ENCODE measurements around the gene DCUN1D2.
"Not testable (repeated sequence)": the region's sequence is repeated elsewhere in the genome, so short reads cannot be mapped to it uniquely, and the experiment has no call there.

Gene DCUN1D2

DNA sequence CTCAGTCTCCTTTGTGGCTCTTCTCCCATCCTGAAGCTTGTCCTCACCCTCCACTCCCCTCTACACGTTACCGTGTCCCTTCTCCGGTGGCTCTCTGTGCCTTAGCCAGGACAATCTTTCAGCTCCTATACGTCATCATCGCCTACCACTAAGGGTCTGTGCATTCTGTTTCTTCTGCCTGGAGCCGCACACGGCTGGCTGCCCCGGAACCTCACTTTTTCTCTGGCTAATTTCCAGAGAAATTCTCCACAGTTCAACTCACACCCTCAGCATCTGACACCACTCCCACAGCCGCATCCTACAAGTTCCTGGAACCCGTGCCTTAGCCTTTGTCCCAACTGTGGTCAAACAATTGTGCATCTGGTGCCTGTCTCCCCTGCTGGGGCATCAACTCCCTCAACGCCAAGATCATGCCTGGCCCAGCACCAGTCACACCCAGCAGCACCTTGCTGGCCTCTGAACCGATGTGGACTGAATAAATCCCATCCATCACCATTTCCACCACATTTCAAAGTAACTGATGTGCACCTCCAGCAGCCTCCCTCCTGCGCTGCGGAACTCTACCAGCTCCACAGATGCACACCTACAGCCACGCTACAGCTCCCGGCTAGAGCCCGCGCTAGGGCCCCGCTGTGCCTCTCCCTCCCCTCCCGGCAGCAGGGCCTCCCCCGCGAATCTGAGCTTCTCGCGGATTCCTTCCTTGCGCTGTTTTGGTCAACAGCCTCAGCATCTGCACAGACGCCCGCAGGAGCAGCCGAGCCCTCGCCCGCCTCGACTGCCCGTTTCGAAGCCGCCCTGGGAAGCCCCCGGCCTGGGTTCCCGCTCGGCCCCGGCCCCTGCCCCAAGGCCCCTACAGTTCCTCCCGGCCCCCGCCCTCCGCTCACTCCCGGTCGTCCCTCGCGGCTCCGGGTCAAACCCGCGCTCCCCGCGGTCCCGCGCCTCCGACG lies 689 bp downstream of the DCUN1D2 start:
- DNase-seq (ENCODE audit: low spot score): no peak

DNA sequence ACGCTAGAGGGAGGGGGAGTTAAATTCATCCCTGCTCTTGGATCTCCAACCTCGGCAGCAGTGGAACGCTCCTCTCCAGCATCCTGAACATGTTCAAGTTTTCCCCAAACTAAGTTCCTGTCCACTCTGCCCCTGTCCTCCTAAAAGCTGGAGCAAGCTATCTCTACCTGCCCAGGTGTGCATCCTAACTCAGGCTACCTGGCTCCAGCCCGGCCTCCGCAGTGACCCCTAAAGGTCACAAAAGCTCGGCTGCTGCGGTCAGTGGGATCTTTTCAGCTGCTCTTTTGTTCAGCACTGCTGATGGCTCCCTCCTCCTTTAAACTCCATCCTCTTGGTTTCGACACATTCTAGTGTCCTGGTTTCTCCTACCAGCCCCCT lies 1.4 kb downstream of the DCUN1D2 start:
- DNase-seq (ENCODE audit: low spot score): no peak

DNA sequence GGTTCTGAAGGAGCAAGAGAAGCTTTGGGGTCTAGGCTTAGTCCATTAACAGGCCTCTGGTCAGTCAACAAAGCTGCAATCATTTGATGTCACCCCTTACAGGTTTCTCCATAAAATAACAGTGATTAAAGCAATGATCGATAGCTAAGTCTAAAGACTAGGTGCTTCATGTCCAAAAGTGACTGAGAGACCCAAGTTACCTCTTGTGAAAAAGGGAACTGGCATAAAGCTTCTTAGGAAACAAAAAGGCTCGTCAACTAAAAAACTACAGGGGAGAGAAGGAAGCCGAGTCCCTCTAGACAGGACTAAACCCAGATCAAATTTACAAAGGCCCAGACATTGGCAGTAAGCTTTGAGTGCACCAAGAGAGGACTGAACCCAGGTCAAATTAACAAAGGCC lies 2.2 kb downstream of the DCUN1D2 start:
- DNase-seq (ENCODE audit: low spot score): no peak

DNA sequence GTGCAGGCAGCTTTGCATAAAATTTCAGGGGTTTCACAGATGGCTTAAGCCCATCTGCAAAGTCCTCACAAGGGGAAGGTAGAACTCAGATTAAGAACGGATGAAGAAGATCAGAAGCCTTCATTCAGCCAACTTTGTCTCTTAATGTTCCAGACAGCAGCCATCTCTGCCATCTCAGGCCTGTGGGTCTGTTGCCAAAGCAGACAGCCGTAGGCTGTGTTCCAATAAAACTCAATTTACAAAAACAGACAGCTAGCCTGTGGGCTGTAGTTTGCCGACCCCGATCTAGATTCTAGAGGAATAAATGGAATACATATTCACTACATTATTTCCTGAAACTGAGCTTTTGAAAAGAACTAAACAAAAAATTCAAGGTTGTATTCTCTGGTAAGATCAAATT lies 3.8 kb downstream of the DCUN1D2 start:
- DNase-seq (ENCODE audit: low spot score): no peak

DNA sequence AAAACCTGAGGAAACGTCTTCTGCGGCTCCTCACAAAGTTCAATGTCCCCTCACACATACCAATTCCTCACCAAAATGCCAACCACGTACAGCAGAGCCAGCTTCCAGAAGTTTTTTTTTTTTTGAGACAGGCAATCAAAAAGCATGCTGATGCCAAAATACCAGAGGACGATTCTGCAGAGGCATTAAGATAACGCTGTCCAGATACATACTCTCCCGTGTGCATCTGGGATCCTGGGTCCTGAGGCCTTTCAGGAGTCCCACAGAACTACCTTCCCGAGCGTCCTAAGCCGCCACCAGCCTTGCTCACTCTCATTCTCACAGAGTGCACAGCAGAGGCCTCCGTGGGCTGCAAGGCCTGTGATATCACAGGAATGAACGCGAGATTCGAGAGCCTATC lies 5.0 kb downstream of the DCUN1D2 start:
- DNase-seq (ENCODE audit: low spot score): no peak

DNA sequence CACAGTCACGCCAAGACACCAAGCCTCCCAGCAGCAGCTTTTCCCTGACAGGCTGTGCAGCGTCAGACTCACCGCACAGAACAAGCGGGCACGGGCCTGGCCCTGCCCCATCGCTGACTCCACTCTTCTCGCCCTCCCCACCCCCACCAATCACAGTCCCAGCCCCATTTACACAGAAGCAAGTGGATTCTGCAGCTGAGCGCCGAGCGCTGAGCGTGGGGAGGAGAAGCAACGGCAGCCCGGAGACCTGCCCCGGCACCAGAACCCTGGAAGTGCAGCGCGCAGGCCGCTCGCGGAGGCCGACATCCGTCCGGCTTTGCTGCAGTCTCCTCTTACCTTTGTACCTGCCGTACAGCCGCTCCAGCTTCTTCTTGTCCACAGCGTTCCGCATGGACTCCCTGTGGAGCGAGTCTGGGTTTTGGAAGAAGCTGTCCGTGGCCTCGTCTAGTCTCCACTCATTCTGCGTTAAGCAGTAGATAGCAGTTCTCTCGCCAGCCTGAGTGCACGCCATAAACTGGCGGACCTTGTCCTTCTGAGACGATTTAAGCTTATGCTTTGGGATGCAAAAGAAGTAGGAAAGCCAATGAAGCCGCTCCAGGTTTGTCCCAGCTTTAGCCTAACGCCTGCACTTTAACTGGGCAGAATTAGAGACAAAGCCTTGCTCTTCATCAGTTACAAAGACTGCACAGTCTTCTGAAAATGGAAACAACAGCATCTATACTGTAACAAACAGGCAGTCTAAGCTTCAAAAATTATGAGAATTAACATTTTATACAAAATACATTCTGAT lies 6.8 kb downstream of the DCUN1D2 start:
- DNase-seq (ENCODE audit: low spot score): no peak

DNA sequence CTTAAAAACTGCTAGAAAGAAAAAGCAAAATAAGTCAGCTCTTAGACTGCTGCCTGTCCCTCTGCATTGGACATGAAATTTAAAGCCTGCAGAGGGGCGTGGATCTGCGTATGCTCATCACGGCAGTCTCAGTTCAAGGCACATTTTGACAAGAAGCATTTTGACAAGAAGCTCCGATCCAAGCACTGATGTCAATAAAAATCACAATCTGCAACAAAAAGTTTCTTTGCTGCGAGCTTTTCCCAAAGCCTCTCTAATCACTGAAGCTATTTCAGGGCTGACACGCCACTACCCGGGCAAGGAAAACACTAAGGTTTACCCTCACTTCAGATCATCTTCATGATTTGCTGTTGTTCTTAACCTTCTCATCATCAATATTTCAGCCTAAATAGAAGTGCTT lies 7.4 kb downstream of the DCUN1D2 start:
- DNase-seq (ENCODE audit: low spot score): no peak

DNA sequence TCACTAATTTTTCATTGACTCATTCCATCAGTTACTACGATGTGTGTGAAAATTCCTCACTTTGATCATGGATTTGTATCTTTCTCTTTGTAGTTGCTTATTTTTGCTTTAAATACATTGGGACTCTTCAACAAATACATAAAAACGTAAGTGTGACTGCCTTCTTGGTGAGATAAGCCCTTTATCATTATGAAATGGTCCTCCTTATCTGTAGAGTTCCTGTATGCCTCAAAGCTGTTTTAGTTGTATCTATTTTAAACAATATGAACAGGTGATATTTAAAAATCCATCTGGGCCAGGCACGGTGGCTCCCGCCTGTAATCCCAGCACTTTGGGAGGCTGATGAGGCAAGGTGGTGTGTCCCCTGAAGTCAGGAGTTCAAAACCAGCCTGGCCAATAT lies 11.3 kb downstream of the DCUN1D2 start:
- no peak for DNase-seq (ENCODE audit: low spot score)

DNA sequence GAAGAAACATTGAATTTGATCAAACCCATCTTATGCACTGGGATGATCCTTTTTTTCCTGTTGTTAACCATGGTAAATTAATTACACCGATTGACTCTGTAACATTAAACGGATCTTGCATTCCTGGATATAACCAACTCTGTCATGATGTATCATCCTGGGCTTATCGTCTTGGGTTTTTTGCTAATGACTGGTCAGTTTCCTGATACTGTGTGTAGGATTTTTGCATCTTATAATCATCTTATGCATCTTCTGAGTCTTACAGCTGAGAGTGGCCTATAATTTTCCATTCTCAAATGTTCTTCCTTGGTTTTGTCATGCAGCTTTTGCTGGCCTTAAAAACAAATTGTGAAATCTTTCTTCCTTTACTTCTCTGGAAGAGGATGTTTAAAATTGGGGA lies 12.8 kb downstream of the DCUN1D2 start:
- no peak for DNase-seq (ENCODE audit: low spot score)

DNA sequence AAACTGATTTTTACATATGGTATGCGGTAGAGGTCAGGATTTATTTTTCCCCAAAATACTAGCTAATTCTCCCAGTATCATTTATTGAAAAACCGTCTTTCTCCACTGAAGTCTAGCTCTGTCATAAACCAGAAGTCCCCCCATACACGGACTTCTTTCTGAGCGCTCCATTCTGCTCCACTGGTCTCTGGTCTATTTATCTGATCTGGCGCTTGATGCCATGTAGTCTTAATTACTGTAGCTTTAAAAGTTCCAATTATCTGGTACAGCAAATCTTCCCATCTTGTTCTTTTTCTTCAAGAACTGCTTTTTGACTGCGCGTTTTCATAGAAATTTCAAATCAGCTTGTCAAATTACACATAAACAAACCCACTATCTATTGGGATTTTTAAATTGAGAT lies 13.7 kb downstream of the DCUN1D2 start:
- no peak for DNase-seq (ENCODE audit: low spot score)

DNA sequence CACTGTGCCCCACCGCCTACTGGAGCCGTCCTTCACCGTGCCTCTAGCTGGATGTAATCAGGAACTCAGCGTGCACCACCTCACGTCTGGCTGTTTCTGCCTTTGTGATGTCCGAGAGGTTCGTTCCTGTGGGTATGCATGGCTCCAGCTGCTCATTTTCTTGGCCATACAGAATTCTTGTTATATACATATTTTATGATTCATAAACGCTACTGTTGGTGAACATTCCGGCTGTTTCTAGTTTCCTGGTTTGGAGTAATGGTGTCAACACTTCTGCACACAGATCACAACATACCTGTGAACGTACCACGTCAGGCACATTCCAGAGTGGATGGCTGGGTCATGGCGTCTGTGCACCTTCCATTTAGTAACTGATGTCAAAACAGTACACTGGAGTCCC lies 14.6 kb downstream of the DCUN1D2 start:
- DNase-seq (ENCODE audit: low spot score): no peak

DNA sequence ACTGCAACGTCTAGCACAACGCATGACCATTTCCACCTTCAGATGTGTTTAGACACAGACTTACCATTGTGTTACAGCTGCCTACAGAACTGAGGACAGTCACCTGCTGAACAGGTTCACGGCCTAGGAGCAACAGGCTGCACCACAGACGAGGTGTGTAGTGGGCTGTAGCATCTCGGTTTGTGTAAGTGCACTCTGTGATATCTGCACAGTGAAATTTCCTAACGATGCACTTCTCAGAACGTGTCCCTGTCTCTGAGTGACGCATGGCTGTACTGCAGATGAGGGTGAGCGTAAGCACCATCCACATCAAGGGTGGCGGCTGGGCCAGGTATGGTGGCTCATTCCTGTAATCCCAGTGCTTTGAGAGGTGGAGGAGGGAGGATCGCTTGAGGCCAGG lies 15.2 kb downstream of the DCUN1D2 start:
- no peak for DNase-seq (ENCODE audit: low spot score)

DNA sequence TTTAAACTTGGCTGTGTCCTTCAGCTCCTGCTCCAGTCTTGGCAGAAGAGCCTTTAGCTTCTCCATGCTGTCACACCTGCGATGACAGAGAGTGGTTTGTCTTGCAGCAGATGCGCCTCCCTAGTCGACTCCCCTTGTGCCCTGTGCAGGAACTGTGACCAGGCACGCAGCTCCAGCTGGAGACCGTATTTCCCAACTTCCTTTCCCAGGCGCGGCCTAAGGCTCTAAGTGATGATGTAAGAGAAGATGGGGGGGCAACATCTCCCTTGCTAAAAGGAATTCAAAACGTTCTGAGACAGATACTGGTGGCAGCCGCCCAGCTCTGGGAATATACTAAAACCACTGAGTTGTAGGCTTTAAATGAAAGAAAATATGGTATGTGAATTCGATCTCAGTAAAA lies 16.3 kb downstream of the DCUN1D2 start:
- no peak for DNase-seq (ENCODE audit: low spot score)

DNA sequence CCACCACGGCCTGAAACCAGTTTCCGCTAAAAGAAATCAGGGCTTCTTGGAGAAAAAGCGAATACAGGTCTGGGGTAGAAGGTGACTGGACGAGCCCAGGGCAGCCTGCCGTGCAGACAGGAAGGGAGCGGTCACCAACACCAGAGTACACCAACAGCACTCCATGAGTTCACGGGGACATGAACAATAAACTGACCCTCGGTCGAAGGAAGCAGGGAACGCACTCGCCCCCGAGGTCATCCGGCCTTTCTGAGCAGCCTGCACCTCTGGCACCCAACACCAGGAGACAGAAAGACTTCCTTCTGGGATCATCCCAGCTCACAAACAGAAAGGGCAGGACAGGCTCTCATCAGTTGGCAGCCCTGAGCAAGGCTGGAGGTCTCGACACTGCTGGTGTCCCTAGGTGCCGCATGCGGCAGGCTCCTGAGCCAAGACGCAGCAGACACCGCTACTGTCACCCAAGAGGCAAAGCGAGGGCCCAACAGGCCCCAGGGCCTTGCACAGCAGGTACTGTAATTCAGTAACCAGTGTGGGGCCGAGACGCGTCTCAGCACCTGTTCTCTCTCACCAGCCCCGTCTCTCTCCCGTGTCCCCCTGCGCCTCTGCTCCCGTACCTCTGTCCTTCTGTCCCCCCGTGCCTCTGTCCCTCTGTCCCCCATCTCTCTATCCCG lies 18.0 kb downstream of the DCUN1D2 start:
- DNase-seq (ENCODE audit: low spot score): no peak

DNA sequence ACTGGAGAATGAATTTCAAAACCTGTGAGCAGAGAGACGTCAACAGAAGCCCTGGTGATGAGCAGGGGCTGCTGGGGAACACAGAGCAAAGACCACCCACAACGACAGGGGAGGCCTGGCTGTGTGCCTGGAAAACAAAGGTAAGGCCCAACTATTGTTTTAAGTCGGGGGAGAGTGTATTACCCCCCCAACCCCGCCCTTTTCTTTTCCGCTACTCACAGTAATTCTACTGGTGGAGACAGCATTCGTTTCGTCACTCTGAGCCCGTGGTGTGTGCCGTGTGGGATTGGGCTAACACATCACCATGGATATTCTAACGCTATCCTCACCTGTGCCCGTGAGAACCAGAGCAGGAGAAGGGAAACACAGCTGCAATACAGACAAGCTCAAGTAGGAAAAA lies 18.7 kb downstream of the DCUN1D2 start:
- no peak for DNase-seq (ENCODE audit: low spot score)

DNA sequence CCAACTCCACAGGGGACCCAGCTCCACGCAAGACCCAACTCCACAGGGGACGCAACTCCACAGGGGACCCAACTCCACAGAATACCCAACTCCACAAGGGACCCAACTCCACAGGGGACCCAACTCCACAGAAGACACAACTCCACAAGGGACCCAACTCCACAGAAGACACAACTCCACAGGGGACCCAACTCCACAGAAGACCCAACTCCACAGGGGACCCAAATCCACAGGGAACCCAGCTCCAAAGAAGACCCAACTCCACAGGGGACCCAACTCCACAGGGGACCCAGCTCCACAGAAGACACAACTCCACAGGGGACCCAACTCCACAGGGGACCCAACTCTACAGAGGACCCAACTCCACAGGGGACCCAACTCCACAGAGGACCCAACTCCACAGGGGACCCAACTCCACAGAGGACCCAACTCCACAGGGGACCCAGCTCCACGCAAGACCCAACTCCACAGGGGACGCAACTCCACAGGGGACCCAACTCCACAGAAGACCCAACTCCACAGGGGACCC lies 19.8 kb downstream of the DCUN1D2 start:
- not testable (repeated sequence) for DNase-seq (ENCODE audit: low spot score)

DNA sequence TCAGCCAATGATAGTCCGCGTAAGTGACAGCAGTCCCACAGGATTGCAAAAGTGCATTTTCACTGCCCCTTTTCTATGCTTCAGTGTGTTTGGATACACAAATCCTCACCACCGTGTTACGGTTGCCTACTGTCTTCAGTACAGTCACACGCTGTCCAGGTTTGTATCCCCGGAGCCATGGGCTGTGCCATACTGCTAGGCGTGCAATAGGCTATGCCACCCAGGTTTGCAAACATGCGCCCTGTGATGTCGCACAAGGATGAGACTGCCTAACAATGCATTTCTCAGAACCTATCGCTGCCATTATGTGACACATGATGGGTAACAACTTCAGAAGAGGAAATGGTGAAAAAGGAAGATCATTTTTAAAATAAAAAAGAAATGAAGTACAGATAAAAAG lies 20.4 kb downstream of the DCUN1D2 start:
- DNase-seq (ENCODE audit: low spot score): no peak

DNA sequence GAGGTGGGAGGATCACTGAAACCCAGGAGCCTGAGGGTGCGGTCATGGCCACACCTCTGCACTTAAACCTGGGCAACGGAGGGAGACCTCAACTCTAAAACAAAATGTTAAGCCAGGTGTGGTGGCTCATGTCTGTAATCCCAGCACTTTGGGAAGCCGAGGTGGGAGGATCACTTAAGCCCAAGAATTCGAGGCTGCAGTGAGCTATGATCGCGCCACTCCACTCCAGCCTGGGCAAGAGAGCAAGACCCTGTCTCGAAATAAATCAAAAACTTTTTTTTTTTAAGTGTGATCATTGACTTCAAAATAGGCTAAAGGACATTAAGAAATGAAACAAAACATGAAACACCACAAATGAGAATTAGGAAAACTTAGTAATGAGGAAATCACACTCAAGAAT lies 20.9 kb downstream of the DCUN1D2 start:
- no peak for DNase-seq (ENCODE audit: low spot score)

DNA sequence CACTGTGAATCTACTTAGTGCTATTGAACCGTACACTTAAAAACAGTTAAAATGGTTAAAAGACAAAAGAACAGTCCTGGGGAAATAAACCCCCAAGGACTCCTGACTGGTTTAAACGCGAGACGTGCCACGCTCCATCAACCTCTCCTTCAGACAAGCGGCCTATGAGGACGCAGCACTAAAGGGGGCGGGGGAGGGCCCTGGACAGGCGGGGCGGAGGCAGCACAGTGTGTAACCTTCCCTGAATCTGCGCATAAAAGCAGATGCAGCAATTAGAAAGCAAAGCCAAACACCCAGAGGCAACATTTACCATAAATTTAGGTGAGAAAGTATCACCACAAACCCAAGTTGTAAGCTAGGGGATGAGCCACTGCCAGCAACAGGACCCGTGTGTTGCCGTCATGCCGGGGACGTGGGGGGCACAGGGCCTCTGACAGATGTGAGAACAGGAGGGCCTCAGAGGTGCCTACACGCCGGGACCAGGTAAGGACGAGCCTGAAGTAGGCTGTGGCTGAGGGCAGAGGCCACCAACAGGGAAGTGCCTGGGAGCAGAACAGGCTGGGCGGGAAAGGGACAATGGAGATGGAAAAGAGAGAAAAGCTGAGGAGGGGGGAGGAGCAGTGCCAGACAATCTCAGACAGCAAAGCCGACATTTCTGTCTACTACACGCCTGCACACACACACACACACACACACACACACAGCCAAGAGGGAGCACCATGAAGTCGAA lies 21.9 kb downstream of the DCUN1D2 start:
- DNase-seq (ENCODE audit: low spot score): no peak

DNA sequence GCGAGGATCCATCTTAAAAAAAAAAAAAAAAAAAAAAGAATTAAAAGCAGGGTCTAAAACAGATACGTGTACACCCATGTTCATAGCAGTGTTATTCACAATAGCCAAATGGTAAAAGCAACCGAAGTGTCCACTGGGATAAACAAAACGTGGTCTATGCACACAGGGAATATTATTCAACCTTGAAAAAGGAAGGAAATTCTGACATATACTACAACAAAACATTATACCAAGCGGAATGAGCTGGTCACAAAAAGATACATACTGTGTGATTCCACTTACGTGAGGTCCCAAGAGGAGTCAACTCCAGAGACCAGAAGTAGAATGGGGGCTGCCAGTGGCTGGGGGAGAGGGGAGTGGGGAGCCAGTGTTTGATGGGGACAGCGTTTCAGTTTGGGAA lies 22.5 kb downstream of the DCUN1D2 start:
- DNase-seq (ENCODE audit: low spot score): no peak

DNA sequence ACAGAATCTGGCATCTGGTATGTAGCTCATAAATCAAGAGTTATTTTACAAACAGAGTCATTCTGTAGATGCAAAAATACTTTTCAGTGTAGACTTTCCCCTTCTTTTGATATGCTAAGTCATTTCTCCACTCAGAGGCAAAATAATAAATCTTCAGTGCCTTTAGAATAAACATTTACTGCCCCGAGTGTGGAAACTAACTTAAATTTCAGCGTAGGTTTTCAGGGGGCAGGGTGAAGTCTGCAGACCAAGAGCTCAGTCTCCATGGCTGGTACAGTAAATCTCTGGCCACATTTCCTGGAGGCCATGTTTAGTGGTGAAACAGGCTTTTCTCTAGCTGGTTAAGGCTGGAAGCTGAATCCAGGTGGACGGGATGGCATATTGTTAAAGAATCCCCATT lies 24.1 kb downstream of the DCUN1D2 start:
- DNase-seq (ENCODE audit: low spot score): no peak

DNA sequence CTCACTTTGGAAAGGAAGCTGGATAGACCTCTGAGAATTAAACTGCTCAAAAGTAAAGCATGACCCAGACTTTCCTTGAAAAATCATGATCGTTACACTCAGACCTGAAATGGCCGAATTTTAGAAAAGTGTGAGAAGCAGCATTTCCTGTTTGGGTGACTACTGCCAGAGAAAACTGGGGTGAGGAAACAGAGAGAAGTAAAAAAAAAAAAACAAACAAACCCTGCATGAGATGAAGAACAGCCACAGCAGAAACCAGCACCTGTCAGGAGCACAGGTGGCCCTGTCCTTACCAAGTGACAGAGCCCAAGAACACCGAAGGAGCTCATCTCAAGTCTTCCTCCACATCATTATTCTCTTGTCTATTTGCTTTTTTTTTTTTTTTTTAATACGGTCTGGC lies 25.2 kb downstream of the DCUN1D2 start:
- no peak for DNase-seq (ENCODE audit: low spot score)
